Ishikawa (cell line): ENCODE results near the gene MMP26.

Experiments
- CEBPB ChIP-seq: IDR thresholded peaks from 2 replicates; pipeline ENCODE4 v1.6.1; 2012
- CREB1 ChIP-seq: IDR thresholded peaks from 2 replicates; pipeline ENCODE4 v1.6.1; 2012; ENCODE audit warnings: low read depth
- EGR1 ChIP-seq: IDR thresholded peaks from 2 replicates; pipeline ENCODE4 v1.6.1; 2012
- EP300 ChIP-seq: IDR thresholded peaks from 2 replicates; pipeline ENCODE4 v1.6.1; 2012; ENCODE audit warnings: borderline replicate concordance
- FOXM1 ChIP-seq: IDR thresholded peaks from 2 replicates; pipeline ENCODE4 v1.6.1; 2012; ENCODE audit warnings: low read depth, borderline replicate concordance
- NFIC ChIP-seq: IDR thresholded peaks from 2 replicates; pipeline ENCODE4 v1.6.1; 2012
- RAD21 ChIP-seq: IDR thresholded peaks from 2 replicates; pipeline ENCODE4 v1.6.1; 2012; ENCODE audit warnings: low read depth
- TAF1 ChIP-seq: IDR thresholded peaks from 2 replicates; pipeline ENCODE4 v1.6.1; 2012; ENCODE audit warnings: low read depth, mild to moderate bottlenecking
- TCF12 ChIP-seq: IDR thresholded peaks from 2 replicates; pipeline ENCODE4 v1.6.1; 2012; ENCODE audit warnings: low read depth
- TEAD4 ChIP-seq: IDR thresholded peaks from 2 replicates; pipeline ENCODE4 v1.6.1; 2012
- YY1 ChIP-seq: IDR thresholded peaks from 2 replicates; pipeline ENCODE4 v1.6.1; 2012; ENCODE audit warnings: low read depth
- ZBTB7A ChIP-seq: IDR thresholded peaks from 2 replicates; pipeline ENCODE4 v1.6.1; 2012; ENCODE audit warnings: low read depth
- TF ChIP-seq, protein P1 (sequence below): IDR thresholded peaks from 2 replicates; pipeline ENCODE4 v1.6.1; 2012
- TF ChIP-seq, protein P2 (sequence below): IDR thresholded peaks from 2 replicates; pipeline ENCODE4 v1.6.1; 2012; ENCODE audit warnings: low read depth, mild to moderate bottlenecking
- TF ChIP-seq, protein P3 (sequence below): IDR thresholded peaks from 2 replicates; pipeline ENCODE4 v1.6.1; 2012

MMP26 gene

DNA sequence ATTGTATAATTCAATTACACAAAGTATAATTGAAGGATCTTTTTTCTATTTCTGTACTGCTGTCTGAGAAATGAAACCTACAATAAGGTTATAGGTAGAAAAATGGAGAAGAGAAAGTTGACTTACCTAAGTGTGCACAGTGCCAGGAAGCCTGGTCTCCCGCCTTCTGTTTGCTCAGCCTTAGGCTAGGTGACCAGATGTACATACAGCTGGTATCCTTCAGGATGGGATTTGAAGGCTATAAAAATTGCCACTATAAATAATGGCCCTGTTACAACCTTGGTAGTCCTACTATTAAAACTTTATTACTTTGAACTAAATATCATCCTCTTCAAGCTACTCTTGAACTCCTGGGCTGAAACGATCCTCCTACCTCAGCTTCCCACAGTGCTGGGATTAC lies 26.6 kb upstream of the MMP26 start:
- TF ChIP-seq FOXM1: no peak
- TF ChIP-seq TAF1: no peak
- no peak for TF ChIP-seq YY1
- TF ChIP-seq, protein P1, sequence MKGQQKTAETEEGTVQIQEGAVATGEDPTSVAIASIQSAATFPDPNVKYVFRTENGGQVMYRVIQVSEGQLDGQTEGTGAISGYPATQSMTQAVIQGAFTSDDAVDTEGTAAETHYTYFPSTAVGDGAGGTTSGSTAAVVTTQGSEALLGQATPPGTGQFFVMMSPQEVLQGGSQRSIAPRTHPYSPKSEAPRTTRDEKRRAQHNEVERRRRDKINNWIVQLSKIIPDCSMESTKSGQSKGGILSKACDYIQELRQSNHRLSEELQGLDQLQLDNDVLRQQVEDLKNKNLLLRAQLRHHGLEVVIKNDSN: no peak
- TF ChIP-seq, protein P2, sequence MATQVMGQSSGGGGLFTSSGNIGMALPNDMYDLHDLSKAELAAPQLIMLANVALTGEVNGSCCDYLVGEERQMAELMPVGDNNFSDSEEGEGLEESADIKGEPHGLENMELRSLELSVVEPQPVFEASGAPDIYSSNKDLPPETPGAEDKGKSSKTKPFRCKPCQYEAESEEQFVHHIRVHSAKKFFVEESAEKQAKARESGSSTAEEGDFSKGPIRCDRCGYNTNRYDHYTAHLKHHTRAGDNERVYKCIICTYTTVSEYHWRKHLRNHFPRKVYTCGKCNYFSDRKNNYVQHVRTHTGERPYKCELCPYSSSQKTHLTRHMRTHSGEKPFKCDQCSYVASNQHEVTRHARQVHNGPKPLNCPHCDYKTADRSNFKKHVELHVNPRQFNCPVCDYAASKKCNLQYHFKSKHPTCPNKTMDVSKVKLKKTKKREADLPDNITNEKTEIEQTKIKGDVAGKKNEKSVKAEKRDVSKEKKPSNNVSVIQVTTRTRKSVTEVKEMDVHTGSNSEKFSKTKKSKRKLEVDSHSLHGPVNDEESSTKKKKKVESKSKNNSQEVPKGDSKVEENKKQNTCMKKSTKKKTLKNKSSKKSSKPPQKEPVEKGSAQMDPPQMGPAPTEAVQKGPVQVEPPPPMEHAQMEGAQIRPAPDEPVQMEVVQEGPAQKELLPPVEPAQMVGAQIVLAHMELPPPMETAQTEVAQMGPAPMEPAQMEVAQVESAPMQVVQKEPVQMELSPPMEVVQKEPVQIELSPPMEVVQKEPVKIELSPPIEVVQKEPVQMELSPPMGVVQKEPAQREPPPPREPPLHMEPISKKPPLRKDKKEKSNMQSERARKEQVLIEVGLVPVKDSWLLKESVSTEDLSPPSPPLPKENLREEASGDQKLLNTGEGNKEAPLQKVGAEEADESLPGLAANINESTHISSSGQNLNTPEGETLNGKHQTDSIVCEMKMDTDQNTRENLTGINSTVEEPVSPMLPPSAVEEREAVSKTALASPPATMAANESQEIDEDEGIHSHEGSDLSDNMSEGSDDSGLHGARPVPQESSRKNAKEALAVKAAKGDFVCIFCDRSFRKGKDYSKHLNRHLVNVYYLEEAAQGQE: no peak
- no peak for TF ChIP-seq EGR1
- no peak for TF ChIP-seq TEAD4
- TF ChIP-seq CREB1: no peak
- TF ChIP-seq ZBTB7A: no peak
- TF ChIP-seq RAD21: no peak
- TF ChIP-seq CEBPB: no peak
- TF ChIP-seq EP300: no peak
- TF ChIP-seq, protein P3, sequence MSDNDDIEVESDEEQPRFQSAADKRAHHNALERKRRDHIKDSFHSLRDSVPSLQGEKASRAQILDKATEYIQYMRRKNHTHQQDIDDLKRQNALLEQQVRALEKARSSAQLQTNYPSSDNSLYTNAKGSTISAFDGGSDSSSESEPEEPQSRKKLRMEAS: no peak
- no peak for TF ChIP-seq TCF12
- TF ChIP-seq NFIC: no peak

DNA sequence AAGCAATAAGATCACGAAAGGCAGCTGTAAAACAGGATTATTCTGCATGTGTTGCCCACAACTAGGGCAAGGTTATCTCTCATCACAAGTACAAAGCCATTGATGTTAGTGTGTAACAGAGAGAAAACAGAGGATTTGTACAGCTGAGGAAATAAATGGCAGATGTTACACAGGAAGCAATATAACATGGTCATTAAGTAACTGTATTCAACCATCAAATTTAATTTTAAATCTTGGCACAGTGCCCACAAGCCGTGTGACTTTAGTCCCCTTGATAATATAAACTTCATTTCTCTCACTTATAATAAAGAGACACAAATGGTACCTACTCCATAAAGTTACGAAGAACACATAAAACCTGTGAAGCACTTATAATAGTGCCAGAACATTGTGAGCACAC lies 24.2 kb upstream of the MMP26 start:
- TF ChIP-seq TCF12 (no peak), RAD21 (no peak), TEAD4 (no peak), FOXM1 (no peak), YY1 (no peak), TAF1 (no peak), EP300 (no peak), CEBPB (no peak), CREB1 (no peak), EGR1 (no peak), NFIC (no peak), ZBTB7A (no peak)
- TF ChIP-seq, protein P1: no peak
- TF ChIP-seq, protein P3: no peak
- TF ChIP-seq, protein P2: no peak

DNA sequence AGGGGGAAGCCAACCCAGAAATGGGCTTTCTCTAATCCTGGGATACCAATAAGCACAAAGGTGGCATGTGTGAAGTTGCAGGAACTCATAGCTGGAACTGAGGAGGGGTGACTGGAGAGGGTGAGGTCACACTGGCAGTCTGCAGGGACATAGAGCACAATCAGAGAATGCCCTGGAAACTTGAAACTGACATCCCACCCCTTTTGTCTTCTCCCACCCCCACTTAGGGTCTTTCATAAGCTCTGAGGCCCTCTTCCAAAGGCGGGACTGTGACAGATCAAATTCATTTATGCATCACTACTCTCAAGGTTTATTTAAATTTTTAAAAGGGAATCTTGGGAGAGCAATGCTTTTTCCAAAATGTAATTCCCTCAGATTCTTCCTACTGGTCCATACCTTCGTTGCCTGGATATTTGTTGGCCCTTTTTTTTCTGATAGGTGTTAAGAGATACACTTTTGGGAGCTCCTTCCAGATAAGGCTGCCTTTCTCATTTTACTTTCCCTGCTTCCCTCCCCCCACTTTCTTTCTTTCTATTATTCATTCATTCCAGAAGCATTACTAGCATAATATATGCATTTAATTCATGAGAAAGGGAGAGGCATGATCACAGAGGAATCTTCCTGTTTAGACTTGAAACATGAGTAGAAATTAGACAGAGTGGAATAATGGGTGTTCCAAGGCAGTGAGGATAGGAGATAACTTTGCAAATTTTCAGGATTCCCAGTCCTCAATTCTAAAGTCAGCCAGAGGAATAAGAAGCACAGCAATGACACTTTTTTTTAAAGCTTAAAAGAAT lies 21.8 kb upstream of the MMP26 start:
- no peak for TF ChIP-seq FOXM1
- no peak for TF ChIP-seq RAD21
- TF ChIP-seq EGR1: no peak
- TF ChIP-seq, protein P2: no peak
- no peak for TF ChIP-seq TEAD4
- TF ChIP-seq YY1: no peak
- TF ChIP-seq CREB1: no peak
- no peak for TF ChIP-seq TAF1
- no peak for TF ChIP-seq NFIC
- TF ChIP-seq CEBPB: no peak
- TF ChIP-seq EP300: no peak
- TF ChIP-seq, protein P3: no peak
- TF ChIP-seq TCF12: no peak
- TF ChIP-seq, protein P1: no peak
- TF ChIP-seq ZBTB7A: no peak
